ENCODE data around the gene LOC128125822.

The LOC128125822 gene

GRCh38 chr6:63530182-63530581 lies 42.1 kb upstream of the LOC128125822 start:
- TF ChIP-seq CTCF (IDR thresholded peaks at IDR 0.05; ENCODE audit: low read depth, low read length): no peak
- no peak for DNase-seq (ENCODE audit: extremely low read depth, low read depth)

GRCh38 chr6:63530991-63531390 lies 41.3 kb upstream of the LOC128125822 start:
- DNase-seq (ENCODE audit: extremely low read depth, low read depth): no peak
- no peak for TF ChIP-seq CTCF (IDR thresholded peaks at IDR 0.05; ENCODE audit: low read depth, low read length)

GRCh38 chr6:63533026-63533425 lies 39.3 kb upstream of the LOC128125822 start:
- TF ChIP-seq CTCF (IDR thresholded peaks at IDR 0.05; ENCODE audit: low read depth, low read length): no peak
- DNase-seq (ENCODE audit: extremely low read depth, low read depth): no peak

GRCh38 chr6:63533952-63534351 lies 38.3 kb upstream of the LOC128125822 start:
- DNase-seq (ENCODE audit: extremely low read depth, low read depth): no peak
- TF ChIP-seq CTCF (IDR thresholded peaks at IDR 0.05; ENCODE audit: low read depth, low read length): no peak

- no peak for DNase-seq (ENCODE audit: extremely low read depth, low read depth)
- TF ChIP-seq CTCF (IDR thresholded peaks at IDR 0.05; ENCODE audit: low read depth, low read length): no peak
These were observed 34.9 kb upstream of the LOC128125822 start for GRCh38 chr6:63537201-63537958.

GRCh38 chr6:63537959-63538300 lies 34.4 kb upstream of the LOC128125822 start:
- no peak for TF ChIP-seq CTCF (IDR thresholded peaks at IDR 0.05; ENCODE audit: low read depth, low read length)
- no peak for DNase-seq (ENCODE audit: extremely low read depth, low read depth)

GRCh38 chr6:63538550-63538949 lies 33.7 kb upstream of the LOC128125822 start:
- no peak for DNase-seq (ENCODE audit: extremely low read depth, low read depth)
- TF ChIP-seq CTCF (IDR thresholded peaks at IDR 0.05; ENCODE audit: low read depth, low read length): no peak
